ENCODE measurements around the gene STARD10. TPM values are rescaled to one million over a fixed set of nuclear protein-coding genes. Genes with fewer than 3 reads are reported as not detected.
A peak's percentile ranks its signal among the peaks of the same experiment; 100 is the strongest.

The STARD10 gene
- total and polyA plus RNA-seq, 10 donors, result 19.7 to 46.7 (median 27.9) TPM

DNA sequence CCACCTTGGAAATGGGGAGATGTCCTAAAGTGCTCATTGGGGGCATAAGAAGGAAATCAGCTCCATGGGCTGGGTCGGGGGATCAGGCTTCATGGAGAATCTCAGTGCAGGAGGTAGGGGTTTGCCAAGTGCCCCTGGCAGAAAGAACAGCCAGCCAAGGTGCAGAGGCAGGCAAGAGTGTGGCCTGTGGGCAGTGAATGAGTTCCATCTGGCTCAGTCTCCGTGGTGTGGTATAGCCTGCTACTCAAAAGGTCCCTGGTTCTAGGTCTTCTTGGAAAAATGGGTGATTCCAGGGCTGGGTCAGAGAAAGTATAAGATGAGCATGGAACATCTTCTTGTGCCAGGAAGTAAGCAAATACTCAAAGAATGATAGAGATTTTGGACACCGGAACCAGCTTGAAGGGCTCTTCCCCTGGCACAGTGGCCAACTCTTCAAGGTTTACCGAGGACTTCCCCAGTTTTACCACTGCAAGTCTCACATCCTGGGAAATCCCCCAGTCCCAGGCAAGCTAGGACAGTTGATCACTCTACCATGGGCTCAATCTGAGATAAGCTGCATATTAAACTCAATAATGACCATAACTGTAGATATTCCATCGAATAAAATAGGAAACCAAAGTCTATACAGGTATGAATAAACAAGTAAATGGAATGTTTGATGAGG lies 31.1 kb downstream of the STARD10 start:
- no peak overlapping the region for H3K4me3 ChIP-seq
- no peaks in the 10 kb centered on the region for H3K27me3 ChIP-seq (replicated peaks in 1 of 7)
- peak overlapping the region in 1 of 8 donors; percentile 11 for H3K27ac ChIP-seq
- peaks cover 10 to 45% (median 22%) of the 10 kb centered on the region in 6 donors for H3K4me1 ChIP-seq
- DNase-seq, result no peak
- H3K36me3 ChIP-seq, result peaks cover 0 to 14% (median 0%) of the 10 kb centered on the region in 6 donors
- TF ChIP-seq, protein P1, sequence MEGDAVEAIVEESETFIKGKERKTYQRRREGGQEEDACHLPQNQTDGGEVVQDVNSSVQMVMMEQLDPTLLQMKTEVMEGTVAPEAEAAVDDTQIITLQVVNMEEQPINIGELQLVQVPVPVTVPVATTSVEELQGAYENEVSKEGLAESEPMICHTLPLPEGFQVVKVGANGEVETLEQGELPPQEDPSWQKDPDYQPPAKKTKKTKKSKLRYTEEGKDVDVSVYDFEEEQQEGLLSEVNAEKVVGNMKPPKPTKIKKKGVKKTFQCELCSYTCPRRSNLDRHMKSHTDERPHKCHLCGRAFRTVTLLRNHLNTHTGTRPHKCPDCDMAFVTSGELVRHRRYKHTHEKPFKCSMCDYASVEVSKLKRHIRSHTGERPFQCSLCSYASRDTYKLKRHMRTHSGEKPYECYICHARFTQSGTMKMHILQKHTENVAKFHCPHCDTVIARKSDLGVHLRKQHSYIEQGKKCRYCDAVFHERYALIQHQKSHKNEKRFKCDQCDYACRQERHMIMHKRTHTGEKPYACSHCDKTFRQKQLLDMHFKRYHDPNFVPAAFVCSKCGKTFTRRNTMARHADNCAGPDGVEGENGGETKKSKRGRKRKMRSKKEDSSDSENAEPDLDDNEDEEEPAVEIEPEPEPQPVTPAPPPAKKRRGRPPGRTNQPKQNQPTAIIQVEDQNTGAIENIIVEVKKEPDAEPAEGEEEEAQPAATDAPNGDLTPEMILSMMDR (IDR thresholded peaks at IDR 0.05 in 8 of 11, conservative IDR thresholded peaks at IDR 0.05 in 3 of 11), result no peak
- TF ChIP-seq POLR2A (IDR thresholded peaks at IDR 0.05) (no peak), POLR2AphosphoS5 (IDR thresholded peaks at IDR 0.05) (no peak)
- 37 to 64% (median 49%) methylated on average over 5 of the region's 5 CpGs for WGBS, 5 donors
- H3K9me3 ChIP-seq, result no peaks in the 10 kb centered on the region
- intact Hi-C loops (cut with DNase I; ENCODE audit: low total_unique reads), result no loop called here

DNA sequence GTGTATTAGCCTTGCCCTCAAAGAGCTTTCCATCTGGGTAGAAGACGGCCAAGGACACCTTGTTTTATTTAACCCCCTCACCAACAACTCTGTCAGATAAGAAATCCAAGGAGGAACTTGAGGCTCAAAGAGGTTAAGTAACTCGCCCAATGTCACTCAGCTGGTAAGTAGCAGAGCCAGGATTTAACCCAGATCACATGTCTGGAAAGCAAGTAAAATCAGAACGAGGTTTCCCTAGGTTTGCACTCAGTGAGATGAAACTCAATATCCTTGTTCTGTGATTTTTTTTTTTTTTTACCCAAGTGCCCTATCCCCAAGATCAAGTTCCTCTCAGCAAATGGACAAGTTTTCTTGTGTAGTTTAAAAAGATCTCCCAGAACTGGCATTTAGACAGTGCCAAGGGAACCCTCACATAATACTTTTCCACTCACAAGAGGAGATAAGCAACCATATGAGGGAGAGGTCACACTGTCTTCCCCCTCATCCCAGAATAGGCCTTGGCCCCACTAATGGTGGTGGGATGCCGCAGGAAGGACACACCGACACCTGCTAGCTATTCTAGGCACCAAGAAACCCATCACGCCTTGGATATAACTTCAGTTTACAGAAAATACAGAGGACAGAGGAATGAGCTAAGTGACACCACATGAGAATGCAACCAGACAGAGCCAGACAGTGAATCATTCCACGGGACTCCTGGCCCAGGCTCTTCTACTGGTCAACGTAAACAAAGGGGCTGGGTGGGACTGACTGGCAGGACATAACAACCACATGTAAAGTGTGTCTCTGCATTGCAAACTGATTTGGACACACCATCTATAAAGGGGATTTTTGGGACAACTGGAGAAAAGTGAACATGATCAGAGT lies 33.1 kb downstream of the STARD10 start:
- 77 to 87% (median 80%) methylated on average over 8 of the region's 8 CpGs for WGBS, 5 donors
- Histone ChIP-seq H3K4me3 (no peak overlapping the region), H3K27me3 (replicated peaks in 1 of 7) (no peaks in the 10 kb centered on the region), H3K4me1 (peaks cover 10 to 45% (median 22%) of the 10 kb centered on the region in 6 donors), H3K9me3 (no peaks in the 10 kb centered on the region), H3K27ac (no peak overlapping the region), H3K36me3 (peaks cover 0 to 32% (median 0%) of the 10 kb centered on the region in 6 donors)
- no peak for DNase-seq
- TF ChIP-seq POLR2A (IDR thresholded peaks at IDR 0.05), result no peak
- no peak for TF ChIP-seq POLR2AphosphoS5 (IDR thresholded peaks at IDR 0.05)
- TF ChIP-seq, protein P1 (IDR thresholded peaks at IDR 0.05 in 8 of 11, conservative IDR thresholded peaks at IDR 0.05 in 3 of 11), result no peak
- intact Hi-C loops (cut with DNase I; ENCODE audit: low total_unique reads), result no loop called here

DNA sequence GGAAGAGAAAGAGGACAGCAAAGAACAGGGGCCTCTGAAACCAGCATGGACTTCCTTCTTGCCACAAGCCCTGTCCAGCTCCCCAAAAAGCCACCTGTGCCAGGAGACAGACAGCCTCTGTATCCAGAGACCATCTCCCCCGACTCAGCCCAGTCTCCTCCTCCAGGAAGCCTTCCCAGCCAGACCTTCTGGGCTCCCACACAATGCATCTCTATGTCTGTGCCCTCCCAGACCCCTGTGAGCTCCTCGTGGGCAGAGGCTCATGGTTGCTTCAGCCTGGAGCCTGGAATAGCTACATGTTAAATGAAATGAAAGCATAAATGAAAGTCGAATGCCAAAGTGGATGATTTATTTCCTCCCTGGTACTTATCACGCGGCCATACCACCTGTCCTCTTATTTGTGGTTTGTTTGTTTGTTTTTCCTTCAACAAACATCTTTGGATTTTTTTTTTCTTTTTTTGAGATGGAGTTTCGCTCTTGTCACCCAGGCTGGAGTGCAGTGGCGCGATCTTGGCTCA lies 34.3 kb downstream of the STARD10 start:
- no peak overlapping the region for H3K4me3 ChIP-seq
- intact Hi-C loops (cut with DNase I; ENCODE audit: low total_unique reads), result no loop called here
- no peaks in the 10 kb centered on the region for H3K9me3 ChIP-seq
- H3K4me1 ChIP-seq, result peaks cover 10 to 45% (median 22%) of the 10 kb centered on the region in 6 donors
- WGBS, 5 donors, result 63 to 74% (median 71%) methylated on average over 8 of the region's 8 CpGs
- H3K27ac ChIP-seq, result peak overlapping the region in 5 of 8 donors; percentile 26 to 58 (median 44)
- DNase-seq, result no peak
- TF ChIP-seq, protein P1 (IDR thresholded peaks at IDR 0.05 in 8 of 11, conservative IDR thresholded peaks at IDR 0.05 in 3 of 11), result no peak
- TF ChIP-seq POLR2A (IDR thresholded peaks at IDR 0.05) (no peak), POLR2AphosphoS5 (IDR thresholded peaks at IDR 0.05) (no peak)
- peaks cover 0 to 37% (median 0%) of the 10 kb centered on the region in 6 donors for H3K36me3 ChIP-seq
- no peaks in the 10 kb centered on the region for H3K27me3 ChIP-seq (replicated peaks in 1 of 7)

All from spleen (tissue), 11 donors.